ENCODE measurements around the gene BORA. TPM values are rescaled to one million over a fixed set of nuclear protein-coding genes. Genes with fewer than 3 reads are reported as not detected.
A peak's percentile ranks its signal among the peaks of the same experiment; 100 is the strongest.
"Not testable (repeated sequence)": the region's sequence is repeated elsewhere in the genome, so short reads cannot be mapped to it uniquely, and the experiment has no call there.

BORA gene
- total RNA-seq, 1 donor from 2014 or later, result 4.4 TPM

GRCh38 chr13:72760189-72760588, 32.5 kb downstream of the BORA start:
- DNase-seq (ENCODE audit: extremely low read depth, low read depth, low spot score), result no peak

GRCh38 chr13:72763411-72763810, 35.7 kb downstream of the BORA start:
- no peak for DNase-seq (ENCODE audit: extremely low read depth, low read depth, low spot score)

GRCh38 chr13:72774019-72774418, 46.3 kb downstream of the BORA start:
- DNase-seq (ENCODE audit: extremely low read depth, low read depth, low spot score), result no peak

GRCh38 chr13:72781451-72782439, 54.0 kb downstream of the BORA start, which contains the start of the genes DIS3 and PIBF1:
Gene DIS3 (minus strand): TSS chr13:72781900. CDS start chr13:72781832, 68 bp downstream.
Gene PIBF1 (plus strand): TSS chr13:72782133. CDS start chr13:72783470, 1,337 bp downstream.
- peak; percentile 82 for DNase-seq (ENCODE audit: extremely low read depth, low read depth, low spot score)

- no peak for DNase-seq (ENCODE audit: extremely low read depth, low read depth, low spot score)
Measured at GRCh38 chr13:72782717-72783116, 55.0 kb downstream of the BORA start.

- DNase-seq (ENCODE audit: extremely low read depth, low read depth, low spot score), result not testable (repeated sequence)
Measured at GRCh38 chr13:72784679-72785078, 57.0 kb downstream of the BORA start.

- no peak for DNase-seq (ENCODE audit: extremely low read depth, low read depth, low spot score)
Measured at GRCh38 chr13:72788831-72789230, 61.1 kb downstream of the BORA start.

GRCh38 chr13:72792640-72793039, 64.9 kb downstream of the BORA start:
- no peak for DNase-seq (ENCODE audit: extremely low read depth, low read depth, low spot score)

GRCh38 chr13:72798817-72799216, 71.1 kb downstream of the BORA start:
- no peak for DNase-seq (ENCODE audit: extremely low read depth, low read depth, low spot score)

GRCh38 chr13:72804301-72804700, 76.6 kb downstream of the BORA start:
- DNase-seq (ENCODE audit: extremely low read depth, low read depth, low spot score), result no peak

Other genes with a start within 250 kb of the BORA start
- 7.9 and 13.0 TPM in 2 replicates for gene MZT1, start 294 bp upstream of the BORA start, total RNA-seq
- 24.7 and 32.0 TPM in 2 replicates for gene DIS3, start 54.0 kb downstream of the BORA start, total RNA-seq
- 10.0 and 20.3 TPM in 2 replicates for gene PIBF1, start 54.2 kb downstream of the BORA start, total RNA-seq

Measured in glomerular endothelial cell (primary cell).